Panc1 (cell line): ENCODE measurements around the gene PTPN4. TPM values are rescaled to one million over a fixed set of nuclear protein-coding genes. Genes with fewer than 3 reads are reported as not detected.

ENCODE experiments used
- ATAC-seq: fragments of 200-7000 bp; cut with Tn5 transposase; 2 replicates; pipeline ENCODE4 v1.9.1; 2020; ENCODE audit warnings: mild to moderate bottlenecking, moderate library complexity
- BruUV-seq: library from RNA; stranded (reverse); fragments of 400-500 nt; replicated peaks from 2 replicates; lab custom pipeline; 2021; lab: Mats Ljungman, UMichigan
- CTCF ChIA-PET: fragments of 300-600 bp; sonication (Branson Sonifier 250); formaldehyde crosslinking; loops from one replicate; lab custom pipeline; 2022; ENCODE audit warnings: antibody characterized with exemption; lab: Charles Lee
- POLR2A ChIA-PET: fragments of 300-600 bp; sonication (Branson Sonifier 250); formaldehyde crosslinking; loops from one replicate; lab custom pipeline; 2022; ENCODE audit warnings: antibody characterized with exemption; lab: Charles Lee
- DNase-seq: peaks from one replicate; pipeline ENCODE4 v3.0.0-alpha.2; 2010; ENCODE audit warnings: low read depth, low spot score
- H3K27ac ChIP-seq: 2 replicates; pipeline ENCODE4 v1.5.1; 2011; ENCODE audit warnings: mild to moderate bottlenecking, low read length, inconsistent platforms
- H3K27me3 ChIP-seq: fragments of 200-500 bp; sonication (Bioruptor generic); 2 replicates; pipeline ENCODE4 v1.6.0; 2014; ENCODE audit warnings: low read length, inconsistent platforms; ENCODE audit not compliant: control insufficient read depth, insufficient read depth
- H3K36me3 ChIP-seq: fragments of 200-500 bp; sonication (Bioruptor generic); 2 replicates; pipeline ENCODE4 v1.5.1; 2014; ENCODE audit warnings: inconsistent platforms, mild to moderate bottlenecking, low read length, moderate library complexity; ENCODE audit not compliant: control insufficient read depth, insufficient read depth
- H3K4me1 ChIP-seq: 2 replicates; pipeline ENCODE4 v1.5.1; 2011; ENCODE audit warnings: inconsistent platforms, mild to moderate bottlenecking, low read length, moderate library complexity; ENCODE audit not compliant: control insufficient read depth, insufficient read depth
- H3K4me3 ChIP-seq, 2 experiments: 2 replicates each; pipeline ENCODE4 v1.5.1; 2011 to 2012; ENCODE audit warnings: low read depth in 2 of 2, low read length in 2 of 2, mild to moderate bottlenecking in 2 of 2, inconsistent platforms in 1 of 2, moderate library complexity in 1 of 2
- H3K9me3 ChIP-seq: fragments of 200-500 bp; sonication (Bioruptor generic); 2 replicates; pipeline ENCODE4 v1.5.1; 2014; ENCODE audit warnings: low read depth, mild to moderate bottlenecking, inconsistent platforms, low read length, moderate library complexity; ENCODE audit not compliant: control insufficient read depth, insufficient read depth
- POLR2AphosphoS5 ChIP-seq: IDR thresholded peaks from 2 replicates; pipeline ENCODE4 v1.6.1; 2012; ENCODE audit warnings: mild to moderate bottlenecking, low read depth, low read length, moderate library complexity
- SIN3A ChIP-seq: IDR thresholded peaks from 2 replicates; pipeline ENCODE4 v1.6.1; 2012; ENCODE audit warnings: low read depth, mild to moderate bottlenecking, low read length, moderate library complexity, borderline replicate concordance; ENCODE audit not compliant: insufficient read depth
- TCF7L2 ChIP-seq: IDR thresholded peaks from 2 replicates; pipeline ENCODE4 v1.6.1; 2011; ENCODE audit warnings: mild to moderate bottlenecking, low read depth, low read length, inconsistent platforms
- in situ Hi-C: cut with HindIII; loops from 2 replicates; pipeline ENCODE4 v1.10.0; 2016; ENCODE audit warnings: low sequenced_read_pairs, low pct_unique_long_range_greater_than_20kb
- intact Hi-C: fragments of 100-400 bp; cut with micrococcal nuclease; formaldehyde crosslinking; loops from one replicate; pipeline ENCODE4 v1.10.0; 2022; ENCODE audit not compliant: unreplicated experiment
- total RNA-seq: library from RNA; stranded (reverse); gene quantifications from one replicate; pipeline ENCODE4 v1.2.1, GENCODE V29; 2021; ENCODE audit not compliant: unreplicated experiment
- TF ChIP-seq, protein P1 (sequence below), 2 experiments: IDR thresholded peaks; 2 replicates each; pipeline ENCODE4 v1.6.1; 2011 to 2012; ENCODE audit warnings: low read depth in 2 of 2, control low read depth in 1 of 2, low read length in 1 of 2, mild to moderate bottlenecking in 1 of 2, moderate library complexity in 1 of 2; ENCODE audit not compliant: insufficient read depth in 1 of 2
- TF ChIP-seq, protein P2 (sequence below): fragments of 450-650 bp; IDR thresholded peaks from 2 replicates; pipeline ENCODE4 v1.5.1; 2017; ENCODE audit warnings: mild to moderate bottlenecking

The PTPN4 gene
- total RNA-seq, 1 experiment from 2014 or later, result 45.9 TPM

DNA sequence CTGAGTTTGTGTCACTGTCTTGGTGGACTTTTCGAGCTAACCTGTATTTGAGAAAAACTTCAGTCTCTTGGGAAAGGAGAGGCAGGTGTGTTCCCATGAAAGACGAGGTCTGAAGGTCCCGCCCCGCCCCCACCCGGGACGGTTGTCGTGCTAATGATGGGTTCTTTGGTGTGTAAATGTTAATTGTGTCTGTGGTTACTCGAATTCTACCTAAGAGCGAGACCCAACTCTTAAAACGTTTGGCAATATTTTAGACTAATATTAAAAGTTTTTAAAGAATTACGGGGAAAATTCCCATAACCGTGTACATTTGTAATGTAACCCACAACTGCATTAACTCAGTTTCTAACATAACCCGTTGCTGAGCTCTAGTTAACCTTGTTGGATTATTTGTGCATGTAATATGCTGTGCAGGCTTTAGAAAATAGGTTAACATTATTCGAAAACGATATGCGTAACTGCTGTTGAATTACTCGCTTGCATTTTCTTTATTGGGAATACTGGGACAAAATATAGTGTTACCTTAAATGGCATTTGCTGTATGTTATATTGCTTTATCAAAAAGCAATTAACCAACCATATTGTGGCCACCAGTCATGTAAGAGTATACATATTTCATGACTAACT is 254.0 kb downstream of the PTPN4 start:
- ChIA-PET CTCF (no interaction called here), POLR2A (no interaction called here)
- H3K27me3 ChIP-seq, result no peaks in the 10 kb centered on the region
- H3K9me3 ChIP-seq, result no peaks in the 10 kb centered on the region
- no peaks in the 10 kb centered on the region for H3K36me3 ChIP-seq
- BruUV-seq, result TSS peak; percentile 84
- ATAC-seq (peak; percentile 5; the same call in 1 of the 2 replicates), DNase-seq (no peak)
- intact Hi-C loops (no loop called here), in situ Hi-C loops (no loop called here)
- peaks cover 19% of the 10 kb centered on the region for H3K4me1 ChIP-seq
- peak overlapping the region; percentile 80 for H3K27ac ChIP-seq
- TF ChIP-seq, protein P1, sequence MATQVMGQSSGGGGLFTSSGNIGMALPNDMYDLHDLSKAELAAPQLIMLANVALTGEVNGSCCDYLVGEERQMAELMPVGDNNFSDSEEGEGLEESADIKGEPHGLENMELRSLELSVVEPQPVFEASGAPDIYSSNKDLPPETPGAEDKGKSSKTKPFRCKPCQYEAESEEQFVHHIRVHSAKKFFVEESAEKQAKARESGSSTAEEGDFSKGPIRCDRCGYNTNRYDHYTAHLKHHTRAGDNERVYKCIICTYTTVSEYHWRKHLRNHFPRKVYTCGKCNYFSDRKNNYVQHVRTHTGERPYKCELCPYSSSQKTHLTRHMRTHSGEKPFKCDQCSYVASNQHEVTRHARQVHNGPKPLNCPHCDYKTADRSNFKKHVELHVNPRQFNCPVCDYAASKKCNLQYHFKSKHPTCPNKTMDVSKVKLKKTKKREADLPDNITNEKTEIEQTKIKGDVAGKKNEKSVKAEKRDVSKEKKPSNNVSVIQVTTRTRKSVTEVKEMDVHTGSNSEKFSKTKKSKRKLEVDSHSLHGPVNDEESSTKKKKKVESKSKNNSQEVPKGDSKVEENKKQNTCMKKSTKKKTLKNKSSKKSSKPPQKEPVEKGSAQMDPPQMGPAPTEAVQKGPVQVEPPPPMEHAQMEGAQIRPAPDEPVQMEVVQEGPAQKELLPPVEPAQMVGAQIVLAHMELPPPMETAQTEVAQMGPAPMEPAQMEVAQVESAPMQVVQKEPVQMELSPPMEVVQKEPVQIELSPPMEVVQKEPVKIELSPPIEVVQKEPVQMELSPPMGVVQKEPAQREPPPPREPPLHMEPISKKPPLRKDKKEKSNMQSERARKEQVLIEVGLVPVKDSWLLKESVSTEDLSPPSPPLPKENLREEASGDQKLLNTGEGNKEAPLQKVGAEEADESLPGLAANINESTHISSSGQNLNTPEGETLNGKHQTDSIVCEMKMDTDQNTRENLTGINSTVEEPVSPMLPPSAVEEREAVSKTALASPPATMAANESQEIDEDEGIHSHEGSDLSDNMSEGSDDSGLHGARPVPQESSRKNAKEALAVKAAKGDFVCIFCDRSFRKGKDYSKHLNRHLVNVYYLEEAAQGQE (IDR thresholded peaks at IDR 0.05; ENCODE audit: insufficient read depth in 1 of 2, low read depth in 2 of 2, low read length in 1 of 2), result no peak
- TF ChIP-seq, protein P2, sequence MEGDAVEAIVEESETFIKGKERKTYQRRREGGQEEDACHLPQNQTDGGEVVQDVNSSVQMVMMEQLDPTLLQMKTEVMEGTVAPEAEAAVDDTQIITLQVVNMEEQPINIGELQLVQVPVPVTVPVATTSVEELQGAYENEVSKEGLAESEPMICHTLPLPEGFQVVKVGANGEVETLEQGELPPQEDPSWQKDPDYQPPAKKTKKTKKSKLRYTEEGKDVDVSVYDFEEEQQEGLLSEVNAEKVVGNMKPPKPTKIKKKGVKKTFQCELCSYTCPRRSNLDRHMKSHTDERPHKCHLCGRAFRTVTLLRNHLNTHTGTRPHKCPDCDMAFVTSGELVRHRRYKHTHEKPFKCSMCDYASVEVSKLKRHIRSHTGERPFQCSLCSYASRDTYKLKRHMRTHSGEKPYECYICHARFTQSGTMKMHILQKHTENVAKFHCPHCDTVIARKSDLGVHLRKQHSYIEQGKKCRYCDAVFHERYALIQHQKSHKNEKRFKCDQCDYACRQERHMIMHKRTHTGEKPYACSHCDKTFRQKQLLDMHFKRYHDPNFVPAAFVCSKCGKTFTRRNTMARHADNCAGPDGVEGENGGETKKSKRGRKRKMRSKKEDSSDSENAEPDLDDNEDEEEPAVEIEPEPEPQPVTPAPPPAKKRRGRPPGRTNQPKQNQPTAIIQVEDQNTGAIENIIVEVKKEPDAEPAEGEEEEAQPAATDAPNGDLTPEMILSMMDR, result no peak
- TF ChIP-seq SIN3A, result no peak
- TF ChIP-seq POLR2AphosphoS5, result no peak
- H3K4me3 ChIP-seq, result peak overlapping the region; percentile 82 to 87

DNA sequence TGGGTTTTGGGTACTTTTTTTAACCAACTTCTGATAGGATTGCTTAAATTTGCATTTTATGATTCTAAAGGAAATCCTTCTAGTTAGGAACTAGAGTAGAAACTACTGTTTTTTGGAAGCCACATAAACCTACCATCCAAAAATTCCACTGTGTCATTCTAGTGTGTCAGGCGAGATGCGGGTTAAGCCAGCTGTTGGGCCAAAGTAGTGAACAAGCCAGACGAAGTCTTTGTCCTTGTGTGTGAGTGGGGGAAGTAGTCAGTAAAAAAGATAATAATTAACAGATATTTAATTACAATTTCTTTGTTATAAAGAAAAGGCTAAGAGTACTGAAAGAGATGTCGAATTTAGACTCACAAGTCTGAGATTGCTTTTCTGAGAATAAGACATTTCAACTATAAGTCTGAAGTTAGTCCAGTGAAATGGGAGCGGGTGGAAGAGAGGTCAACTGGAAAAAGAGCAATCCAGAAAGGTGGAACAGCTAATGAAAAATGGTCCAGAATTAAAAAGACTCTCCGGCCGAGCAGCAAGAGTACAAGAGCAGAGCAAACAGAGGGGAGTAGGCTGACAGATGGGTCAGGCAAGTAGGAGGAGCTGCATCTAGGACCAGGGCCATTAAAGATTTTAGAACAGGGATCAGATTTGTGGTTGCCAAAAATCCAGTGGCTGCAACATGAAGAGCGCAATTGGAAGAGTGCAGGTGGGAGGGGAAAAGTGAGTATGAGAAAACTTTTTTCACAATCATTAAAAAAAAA is 254.7 kb downstream of the PTPN4 start:
- CTCF ChIA-PET, result interaction anchor here (0.7 kb wide), 1 partner anchor 251 kb away, joined by 6 read pairs; no protein-coding TSS in a partner anchor

More for the DNA sequence above, 254.7 kb downstream of the PTPN4 start:
- peaks cover 19% of the 10 kb centered on the region for H3K4me1 ChIP-seq
- H3K27ac ChIP-seq, result peak overlapping the region; percentile 80
- POLR2A ChIA-PET, result no interaction called here
- no peaks in the 10 kb centered on the region for H3K9me3 ChIP-seq
- BruUV-seq, result no TSS peak
- H3K27me3 ChIP-seq, result no peaks in the 10 kb centered on the region
- intact Hi-C loops, result no loop called here
- DNase-seq (no peak), ATAC-seq (no peak)
- H3K4me3 ChIP-seq, result peak overlapping the region; percentile 82 to 87
- H3K36me3 ChIP-seq, result no peaks in the 10 kb centered on the region
- in situ Hi-C loops, result no loop called here
- no peak for TF ChIP-seq TCF7L2
- TF ChIP-seq SIN3A, result no peak
- TF ChIP-seq, protein P1 (IDR thresholded peaks at IDR 0.05; ENCODE audit: insufficient read depth in 1 of 2, low read depth in 2 of 2, low read length in 1 of 2), result no peak
- TF ChIP-seq, protein P2, result no peak
- TF ChIP-seq POLR2AphosphoS5, result no peak
